Prostate gland (tissue), 2 donors: ENCODE measurements around the gene RBM38.

Source experiments
- CTCF ChIP-seq, 4 experiments: fragments of 200-600 bp in 2 of 4; fragments of 450-650 bp in 2 of 4; sonication (generic) in 2 of 4; IDR thresholded peaks; 1 replicate in 3 of 4; 2 replicates in 1 of 4; pipeline ENCODE4 v1.5.1; 2016 to 2019; ENCODE audit warnings: antibody characterized with exemption in 4 of 4, mild to moderate bottlenecking in 2 of 4, moderate library complexity in 2 of 4
- POLR2A ChIP-seq: fragments of 450-650 bp; IDR thresholded peaks from one replicate; pipeline ENCODE4 v1.6.1; 2016; ENCODE audit warnings: antibody characterized with exemption, mild to moderate bottlenecking
- POLR2AphosphoS5 ChIP-seq: sonication (generic); formaldehyde crosslinking; IDR thresholded peaks from one replicate; pipeline ENCODE4 v1.6.1; 2017; ENCODE audit warnings: antibody characterized with exemption

GRCh38 chr20:57385940-57386339 is 5.3 kb upstream of the RBM38 start:
- no peak for TF ChIP-seq CTCF (IDR thresholded peaks at IDR 0.05)
- TF ChIP-seq POLR2A: no peak
- no peak for TF ChIP-seq POLR2AphosphoS5
